ENCODE data around the gene GARIN3.
A peak's percentile ranks its signal among the peaks of the same experiment; 100 is the strongest.

Gene GARIN3

GRCh38 chr5:157143127-157143971, 22.7 kb downstream of the GARIN3 start:
- peak; percentile 16 for DNase-seq (ENCODE audit: low spot score)

- peak; percentile 100 for DNase-seq (ENCODE audit: low spot score)
These were observed 23.5 kb downstream of the GARIN3 start, which contains the start of gene MED7 for GRCh38 chr5:157142317-157143126. MED7 (minus strand) TSS chr5:157142865; CDS start chr5:157139431, 3,434 bp downstream.

- no peak for DNase-seq (ENCODE audit: low spot score)
These were observed 28.4 kb downstream of the GARIN3 start for GRCh38 chr5:157137691-157138090.

GRCh38 chr5:157132281-157132612, 33.8 kb downstream of the GARIN3 start:
- no peak for DNase-seq (ENCODE audit: low spot score)

GRCh38 chr5:157130925-157131324, 35.1 kb downstream of the GARIN3 start:
- peak; percentile 28 for DNase-seq (ENCODE audit: low spot score)

GRCh38 chr5:157121709-157122108, 44.4 kb downstream of the GARIN3 start:
- DNase-seq (ENCODE audit: low spot score), result no peak

GRCh38 chr5:157120102-157120501, 46.0 kb downstream of the GARIN3 start:
- DNase-seq (ENCODE audit: low spot score), result no peak

GRCh38 chr5:157116483-157116954, 49.5 kb downstream of the GARIN3 start:
- DNase-seq (ENCODE audit: low spot score), result no peak

- no peak for DNase-seq (ENCODE audit: low spot score)
These were observed 50.6 kb downstream of the GARIN3 start for GRCh38 chr5:157115502-157115901.

- no peak for DNase-seq (ENCODE audit: low spot score)
These were observed 51.1 kb downstream of the GARIN3 start for GRCh38 chr5:157115012-157115411.

GRCh38 chr5:157113002-157113401, 53.1 kb downstream of the GARIN3 start:
- no peak for DNase-seq (ENCODE audit: low spot score)

All from NAMALWA (cell line).